Measurements from ENCODE around the gene ABCG1.
"Not testable (repeated sequence)": the region's sequence is repeated elsewhere in the genome, so short reads cannot be mapped to it uniquely, and the experiment has no call there.

Gene ABCG1

DNA sequence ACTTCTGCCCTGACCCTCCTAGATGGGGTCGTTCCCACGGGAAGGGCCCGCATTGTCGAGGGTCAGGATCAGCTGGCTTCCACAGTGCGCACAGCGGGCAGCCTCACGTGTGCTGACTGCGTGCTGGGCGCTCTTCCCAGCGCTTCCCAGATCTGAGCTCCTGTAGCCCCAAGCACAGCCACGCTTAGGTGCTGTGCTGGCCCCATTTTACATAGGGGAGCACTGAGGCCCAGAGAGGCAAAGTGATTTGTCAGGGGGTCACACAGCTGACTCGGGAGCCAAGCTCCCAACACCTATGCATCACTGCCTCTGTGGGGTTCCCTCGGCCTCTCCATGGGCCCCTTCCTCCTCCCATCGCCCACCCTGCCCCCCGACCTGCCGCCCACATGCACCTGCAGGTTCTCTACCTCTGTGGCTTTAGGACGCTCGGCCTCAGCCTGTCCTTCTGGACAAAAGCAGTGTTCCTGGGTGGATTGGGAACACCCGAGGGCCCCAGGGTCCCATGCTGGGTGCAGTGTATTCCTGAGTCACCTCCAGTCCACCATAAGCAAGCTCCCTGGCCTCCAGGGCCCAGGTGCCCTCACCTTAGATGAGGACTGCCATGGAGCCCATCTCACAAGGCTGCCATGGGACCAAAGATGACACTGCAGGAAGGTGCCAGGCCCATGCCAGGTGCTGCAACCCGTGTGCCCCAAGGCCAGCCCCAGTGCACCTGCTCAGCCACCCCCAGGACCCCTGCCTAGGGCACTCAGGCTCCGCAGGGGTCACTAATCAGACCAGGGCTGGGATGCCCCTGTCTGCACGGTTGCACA, 73.0 kb downstream of the ABCG1 start:
- no peak for DNase-seq (ENCODE audit: low spot score)

DNA sequence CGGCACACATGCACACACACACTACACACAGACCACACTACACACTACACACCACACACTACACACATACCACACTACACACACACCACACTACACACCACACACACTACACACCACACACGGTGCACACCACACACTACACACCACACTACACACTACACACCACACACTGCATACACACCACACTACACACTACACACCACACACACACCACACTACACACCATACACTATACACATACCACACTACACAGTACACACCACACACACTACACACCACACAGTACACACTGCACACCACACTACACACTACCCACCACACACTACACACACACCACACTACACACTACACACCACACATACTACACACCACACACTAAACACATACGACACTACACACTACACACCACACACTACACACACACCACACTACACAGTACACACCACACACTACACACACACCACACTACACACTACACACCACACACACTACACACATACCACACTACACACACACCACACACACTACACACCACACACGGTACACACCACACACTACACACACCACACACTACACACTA, 73.7 kb downstream of the ABCG1 start:
- not testable (repeated sequence) for DNase-seq (ENCODE audit: low spot score)

DNA sequence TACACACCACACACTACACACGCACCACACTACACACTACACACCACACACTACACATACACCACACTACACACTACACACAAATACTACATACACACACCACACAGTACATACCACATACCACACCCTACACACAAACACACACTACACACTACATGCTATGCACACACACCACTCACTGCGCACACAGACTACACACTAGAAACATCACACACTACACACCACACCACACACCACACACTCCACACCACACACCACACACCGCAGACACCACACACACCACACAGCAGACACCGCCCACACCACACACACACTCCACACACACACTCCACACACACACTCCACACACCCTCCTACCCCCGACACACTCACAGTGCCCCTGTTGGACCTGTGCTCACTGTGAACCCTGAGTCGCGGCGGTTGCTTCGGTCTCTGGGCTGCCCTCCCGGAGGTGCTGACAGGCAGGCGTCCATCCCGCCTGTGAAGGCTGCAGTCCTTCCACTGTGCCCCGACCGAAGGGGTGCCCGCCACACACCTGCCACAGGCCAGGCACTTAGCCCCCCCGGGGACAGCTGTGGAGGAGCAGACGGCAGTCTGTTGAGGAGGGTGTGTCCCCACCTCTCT, 74.8 kb downstream of the ABCG1 start:
- no peak for DNase-seq (ENCODE audit: low spot score)

DNA sequence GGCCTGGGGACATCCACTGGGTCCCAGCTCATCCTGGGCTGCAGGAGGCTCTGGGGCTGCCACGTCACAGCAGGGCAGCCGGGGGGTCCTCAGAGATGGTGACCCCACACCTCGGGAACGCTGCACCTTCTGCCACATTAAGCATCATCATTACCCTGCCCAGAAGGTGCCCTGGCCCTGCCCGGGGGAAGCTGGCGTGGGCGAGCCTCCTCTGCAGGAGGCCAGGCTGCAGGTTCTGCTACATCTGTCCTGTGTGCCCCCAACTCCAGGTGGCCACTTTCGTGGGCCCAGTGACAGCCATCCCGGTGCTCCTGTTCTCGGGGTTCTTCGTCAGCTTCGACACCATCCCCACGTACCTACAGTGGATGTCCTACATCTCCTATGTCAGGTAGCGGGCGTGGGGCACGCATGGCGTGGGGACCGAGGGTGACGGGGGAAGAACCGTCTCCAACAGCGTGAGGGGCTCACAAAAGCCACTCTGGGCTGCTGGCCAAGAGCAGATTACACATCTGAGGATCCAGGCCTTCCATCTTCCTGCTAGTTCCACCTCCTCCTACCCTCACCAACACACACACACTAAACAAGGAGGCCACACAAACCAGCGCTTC, 75.4 kb downstream of the ABCG1 start:
- no peak for DNase-seq (ENCODE audit: low spot score)

DNA sequence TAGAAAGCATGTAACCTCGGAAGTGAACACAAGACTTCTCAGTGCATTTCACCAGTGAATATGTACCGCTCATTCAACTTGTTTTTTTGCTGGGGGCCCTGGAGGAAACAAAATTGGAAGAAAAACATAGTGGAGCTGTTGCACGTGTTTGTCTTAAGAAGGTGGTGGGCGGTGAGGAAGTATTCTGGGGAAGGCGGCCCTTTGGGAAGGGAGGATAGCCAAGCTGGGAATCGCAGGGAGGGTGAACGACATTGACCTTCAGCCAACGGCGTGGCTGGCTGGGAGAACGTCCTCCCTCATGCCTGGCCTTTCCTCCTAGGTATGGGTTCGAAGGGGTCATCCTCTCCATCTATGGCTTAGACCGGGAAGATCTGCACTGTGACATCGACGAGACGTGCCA, 76.9 kb downstream of the ABCG1 start:
- no peak for DNase-seq (ENCODE audit: low spot score)

DNA sequence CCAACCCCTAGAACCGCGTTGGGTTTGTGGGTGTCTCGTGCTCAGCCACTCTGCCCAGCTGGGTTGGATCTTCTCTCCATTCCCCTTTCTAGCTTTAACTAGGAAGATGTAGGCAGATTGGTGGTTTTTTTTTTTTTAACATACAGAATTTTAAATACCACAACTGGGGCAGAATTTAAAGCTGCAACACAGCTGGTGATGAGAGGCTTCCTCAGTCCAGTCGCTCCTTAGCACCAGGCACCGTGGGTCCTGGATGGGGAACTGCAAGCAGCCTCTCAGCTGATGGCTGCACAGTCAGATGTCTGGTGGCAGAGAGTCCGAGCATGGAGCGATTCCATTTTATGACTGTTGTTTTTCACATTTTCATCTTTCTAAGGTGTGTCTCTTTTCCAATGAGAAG, 77.6 kb downstream of the ABCG1 start:
- DNase-seq (ENCODE audit: low spot score), result no peak

DNA sequence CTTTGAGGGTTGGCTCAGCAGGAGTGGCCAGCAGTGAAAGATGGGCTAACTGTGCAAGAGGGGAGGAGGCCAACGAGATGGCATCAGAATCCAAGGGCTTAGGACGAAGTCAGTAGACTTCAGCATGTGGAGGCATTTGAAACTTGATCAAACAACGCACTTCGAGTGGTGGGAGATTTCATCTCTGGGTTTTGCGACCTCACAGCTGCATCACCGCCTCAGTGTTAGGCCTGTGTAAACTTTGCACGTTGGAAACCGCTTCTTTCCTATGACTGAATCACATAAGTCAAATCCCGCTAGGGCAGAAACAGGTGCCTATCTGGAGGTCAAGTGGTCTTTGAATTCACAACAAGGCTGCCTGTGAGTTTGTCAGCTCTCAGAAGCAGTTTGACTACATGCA, 78.4 kb downstream of the ABCG1 start:
- no peak for DNase-seq (ENCODE audit: low spot score)

DNA sequence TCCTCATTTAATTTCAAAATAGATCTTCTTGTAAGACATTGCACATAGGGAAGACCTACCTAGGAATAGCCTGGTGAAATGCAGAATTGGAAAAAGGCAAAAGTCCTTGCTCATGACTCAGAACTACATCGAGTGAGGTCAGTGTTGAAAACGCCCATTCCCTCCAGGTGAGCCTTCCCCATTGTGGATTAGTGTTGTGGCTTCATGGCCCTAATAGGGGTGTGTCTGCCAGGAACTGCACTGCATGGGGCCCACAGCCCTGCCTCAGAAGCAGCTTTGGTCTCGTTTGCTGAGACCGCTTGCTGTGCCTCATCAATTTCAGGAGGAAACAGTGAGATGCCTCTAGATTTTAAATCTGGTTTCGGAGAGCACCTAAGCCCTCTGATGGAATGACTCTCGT, 79.3 kb downstream of the ABCG1 start:
- no peak for DNase-seq (ENCODE audit: low spot score)

DNA sequence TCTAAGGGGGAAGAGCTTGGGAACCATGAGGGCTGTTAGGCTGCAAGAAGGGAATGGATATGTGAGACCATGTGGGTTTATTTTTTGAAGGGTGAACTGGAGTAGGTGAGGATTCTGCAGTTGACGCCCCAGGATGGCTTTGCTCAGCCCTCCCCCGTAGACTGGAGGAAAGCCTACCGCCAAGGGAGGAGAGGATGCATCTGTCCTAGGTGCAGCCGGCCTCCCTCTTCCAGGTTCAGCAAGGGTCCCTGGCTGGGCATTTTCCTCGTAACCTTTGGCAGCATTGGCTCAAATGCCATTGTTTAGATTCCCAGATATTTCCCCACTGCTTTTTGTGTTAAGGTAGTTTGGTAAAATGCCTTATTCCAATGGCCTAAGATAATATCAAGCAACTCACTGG, 79.7 kb downstream of the ABCG1 start:
- no peak for DNase-seq (ENCODE audit: low spot score)

DNA sequence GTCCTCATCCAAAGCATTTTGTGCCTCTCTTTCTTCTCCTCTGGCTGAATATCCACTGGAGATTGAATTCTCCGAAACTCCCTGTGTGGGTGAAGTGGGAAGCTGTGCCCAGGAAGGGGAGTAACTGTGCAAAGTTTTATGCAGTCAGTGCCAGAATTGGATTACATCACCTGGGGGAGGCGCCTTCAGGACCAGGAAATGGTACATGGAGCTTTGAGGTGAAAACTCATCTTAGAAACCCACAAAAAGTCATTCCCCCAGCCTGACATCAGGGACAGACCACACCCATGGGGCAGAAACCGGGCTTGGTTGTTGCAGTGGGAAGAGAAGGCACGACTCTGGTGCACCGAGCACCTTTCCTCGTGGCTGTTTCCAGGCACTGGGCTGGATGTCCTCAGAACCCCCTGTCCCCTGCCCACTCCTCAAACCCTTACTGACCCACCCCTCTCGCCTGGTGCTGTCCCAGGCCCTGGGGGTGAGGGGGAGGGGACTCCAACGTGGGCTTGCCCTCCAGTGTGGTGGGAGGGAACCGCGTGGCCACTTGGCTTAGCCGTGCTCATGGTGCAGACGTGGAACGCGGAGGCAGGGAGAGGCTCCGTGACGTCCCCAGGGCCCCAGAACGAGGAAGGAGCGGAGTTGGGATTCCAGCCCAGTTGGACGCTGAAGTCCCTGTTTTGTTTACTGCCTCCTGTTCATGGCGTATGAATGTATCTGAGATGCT, 80.5 kb downstream of the ABCG1 start:
- DNase-seq (ENCODE audit: low spot score), result no peak

DNA sequence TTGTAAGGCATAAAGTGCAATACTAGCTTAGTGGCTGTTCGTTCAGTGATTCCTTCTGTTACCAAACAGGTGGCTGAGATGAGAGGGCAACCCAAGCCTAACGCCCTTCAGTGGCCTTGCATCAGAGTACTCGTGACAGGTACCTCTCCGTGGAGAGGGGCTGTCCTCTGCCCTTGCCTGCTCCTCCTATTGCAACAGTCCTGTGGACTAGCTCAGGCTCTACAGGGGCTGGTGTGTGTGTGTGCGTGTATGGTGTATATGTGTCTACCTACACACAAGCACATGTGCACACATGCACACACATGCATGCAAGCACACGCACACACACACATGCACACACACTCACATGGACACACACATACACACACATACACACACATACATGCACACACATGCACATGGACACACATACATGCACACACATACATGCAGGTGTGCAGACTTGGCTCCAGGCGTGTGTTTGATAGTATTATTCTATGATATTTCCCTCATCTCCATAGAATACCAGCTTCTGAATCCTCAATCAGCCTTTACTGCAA, 81.2 kb downstream of the ABCG1 start:
- DNase-seq (ENCODE audit: low spot score), result no peak

DNA sequence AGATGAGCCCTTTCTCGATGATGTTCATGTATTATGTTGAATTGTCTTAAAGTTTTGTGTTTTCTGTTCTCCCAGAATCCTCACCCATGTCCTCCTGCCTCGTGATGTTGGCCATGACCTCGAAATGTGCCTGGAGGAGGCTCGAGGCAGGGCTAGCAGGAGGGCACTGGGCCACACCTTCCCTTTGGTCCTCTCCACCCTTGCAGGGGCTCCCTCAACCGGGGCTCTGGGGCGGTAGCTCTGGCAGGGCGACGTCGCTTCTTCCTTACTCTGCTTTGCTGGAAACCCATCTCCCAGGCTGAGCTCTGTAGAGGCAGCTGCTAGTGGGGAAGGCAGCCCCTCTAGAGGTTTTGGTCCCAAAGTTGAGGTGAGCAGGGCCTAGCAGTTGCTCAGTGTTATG, 82.0 kb downstream of the ABCG1 start:
- no peak for DNase-seq (ENCODE audit: low spot score)

DNA sequence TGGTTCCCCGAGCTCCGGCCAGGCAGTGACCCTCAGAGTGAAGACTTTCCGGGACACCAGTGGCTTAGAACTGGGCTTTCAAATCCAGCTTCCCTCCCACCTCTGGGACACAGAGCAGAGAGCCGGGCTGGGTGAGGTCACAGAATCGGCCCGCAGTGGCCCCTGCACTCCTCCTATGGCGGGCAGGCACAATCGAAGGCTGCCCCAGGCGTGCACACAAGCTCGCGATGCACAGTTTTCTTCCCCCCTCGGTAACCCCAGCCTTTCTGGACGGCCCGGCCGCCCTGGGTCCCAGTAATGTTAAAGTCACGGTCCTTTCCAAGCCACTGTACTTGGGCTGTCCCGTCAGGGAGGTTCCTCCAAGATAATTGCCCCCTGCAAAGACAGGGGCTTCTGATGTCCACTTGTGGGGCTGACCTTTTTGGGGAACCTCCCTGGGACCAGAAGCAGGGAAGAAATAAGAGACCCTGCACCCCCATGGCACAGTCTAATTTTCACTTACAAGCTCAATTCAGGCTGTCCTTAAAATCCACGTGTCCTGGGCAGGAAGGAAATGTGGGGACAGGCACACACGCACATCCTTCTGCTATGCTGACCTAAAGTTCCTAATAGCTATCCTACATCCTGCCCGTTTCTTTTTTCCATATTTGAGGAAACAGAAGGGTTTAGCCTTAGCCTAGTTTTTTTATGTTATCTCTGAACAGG, 82.6 kb downstream of the ABCG1 start:
- no peak for DNase-seq (ENCODE audit: low spot score)

DNA sequence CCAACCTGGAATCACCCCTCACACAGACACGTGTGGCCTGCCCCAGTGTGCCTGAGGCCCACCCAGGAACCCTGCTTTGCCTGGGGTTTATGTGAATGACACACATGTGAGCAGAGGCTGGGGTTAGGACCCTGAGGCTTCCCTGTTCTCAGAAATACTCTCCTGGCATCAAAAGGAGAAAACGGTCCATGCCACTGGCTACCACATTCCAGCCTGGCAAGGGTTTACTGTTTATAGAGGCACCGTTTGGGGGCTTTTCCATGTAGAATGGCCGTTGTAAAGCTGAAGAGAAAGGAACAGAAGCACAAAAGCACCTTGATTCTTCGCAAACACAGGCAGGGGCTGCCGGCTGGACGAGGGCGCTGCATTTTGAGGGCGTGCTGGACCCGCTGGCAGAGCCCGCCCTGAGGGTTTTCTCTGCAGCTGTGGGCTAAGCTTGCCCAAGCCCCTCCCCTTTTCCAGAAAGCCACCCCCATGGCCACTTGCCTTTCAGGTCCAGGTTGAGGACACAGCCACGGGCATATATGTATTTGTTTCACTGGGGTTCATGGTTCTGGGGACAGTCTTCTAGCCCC, 83.2 kb downstream of the ABCG1 start:
- DNase-seq (ENCODE audit: low spot score), result no peak

DNA sequence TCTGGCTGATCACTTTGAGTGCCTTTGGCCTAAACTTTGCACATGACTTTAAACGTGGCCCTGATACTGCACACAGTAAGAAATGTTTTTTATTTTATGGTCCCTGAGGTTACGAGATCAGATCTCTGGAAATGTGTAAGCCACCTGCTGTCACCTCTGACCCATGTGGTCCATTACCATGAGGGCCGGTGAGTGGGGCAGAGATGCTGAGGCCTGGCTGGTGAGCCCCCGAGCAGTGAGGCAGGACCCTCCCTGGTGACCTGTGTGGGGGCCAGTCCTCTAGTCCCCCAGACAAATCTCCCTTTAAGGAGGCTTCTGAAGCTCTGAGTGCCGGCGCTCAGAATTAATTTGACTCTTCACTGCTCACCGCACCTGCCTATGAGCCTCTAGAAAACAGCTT, 83.9 kb downstream of the ABCG1 start:
- no peak for DNase-seq (ENCODE audit: low spot score)

DNA sequence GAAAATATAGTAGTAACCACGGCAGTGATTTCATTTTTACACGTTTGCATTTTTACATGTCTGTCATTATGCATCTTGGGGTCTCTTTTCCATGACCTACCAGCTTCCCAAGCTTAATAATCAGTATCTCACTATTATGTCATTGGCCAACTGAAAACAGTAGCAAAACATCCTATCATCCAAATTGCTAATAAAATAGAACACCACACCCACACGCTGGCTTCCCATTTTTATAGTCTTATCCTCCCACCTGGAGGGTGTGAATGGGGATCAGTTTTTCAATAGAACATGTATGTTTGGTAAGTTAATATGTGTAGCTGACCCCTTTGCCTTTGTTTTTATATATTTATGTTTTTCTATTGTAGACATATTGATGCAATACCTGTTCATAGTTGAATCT, 84.5 kb downstream of the ABCG1 start:
- DNase-seq (ENCODE audit: low spot score), result no peak

DNA sequence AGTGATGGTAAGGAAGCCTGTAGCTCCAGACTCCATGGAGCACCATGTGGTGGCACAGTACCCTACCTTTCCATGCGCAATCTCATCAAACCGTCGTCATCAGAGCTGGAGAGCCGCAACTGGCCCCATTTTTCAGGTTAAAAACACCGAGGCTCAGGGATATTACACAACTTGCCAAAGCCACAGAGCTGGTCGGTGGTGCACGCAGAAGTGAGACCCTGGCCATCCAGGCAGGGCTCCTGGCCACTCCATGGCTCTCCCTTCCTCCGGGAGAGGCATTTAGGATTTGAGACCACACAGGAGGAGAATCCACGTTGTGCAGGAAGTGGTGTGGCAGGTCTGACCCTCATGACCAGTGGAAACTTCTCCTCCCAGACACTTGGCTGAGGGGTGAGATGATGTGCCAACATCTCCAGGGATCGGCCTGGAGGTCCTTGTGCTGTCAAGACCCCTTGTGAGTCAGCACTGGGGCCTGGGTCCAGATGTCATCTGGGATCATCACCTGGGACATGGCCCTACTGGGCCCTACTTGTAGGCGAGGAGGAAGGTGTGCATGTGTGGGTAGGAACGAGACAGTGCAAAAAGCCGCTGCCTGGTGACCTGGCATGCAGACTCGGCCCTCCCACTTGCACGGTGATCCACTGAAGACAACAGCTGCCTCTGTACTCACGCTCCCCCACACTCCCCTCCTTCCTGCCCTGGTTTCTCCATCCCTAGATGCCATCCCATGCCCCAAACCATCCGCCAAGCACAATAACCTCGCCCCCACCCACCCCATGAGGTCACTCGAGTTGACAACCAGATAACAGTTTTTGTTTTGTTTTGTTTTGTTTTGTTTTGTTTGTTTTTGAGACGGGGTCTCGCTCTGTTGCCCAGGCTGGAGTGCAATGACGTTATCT, 85.9 kb downstream of the ABCG1 start:
- DNase-seq (ENCODE audit: low spot score), result no peak

DNA sequence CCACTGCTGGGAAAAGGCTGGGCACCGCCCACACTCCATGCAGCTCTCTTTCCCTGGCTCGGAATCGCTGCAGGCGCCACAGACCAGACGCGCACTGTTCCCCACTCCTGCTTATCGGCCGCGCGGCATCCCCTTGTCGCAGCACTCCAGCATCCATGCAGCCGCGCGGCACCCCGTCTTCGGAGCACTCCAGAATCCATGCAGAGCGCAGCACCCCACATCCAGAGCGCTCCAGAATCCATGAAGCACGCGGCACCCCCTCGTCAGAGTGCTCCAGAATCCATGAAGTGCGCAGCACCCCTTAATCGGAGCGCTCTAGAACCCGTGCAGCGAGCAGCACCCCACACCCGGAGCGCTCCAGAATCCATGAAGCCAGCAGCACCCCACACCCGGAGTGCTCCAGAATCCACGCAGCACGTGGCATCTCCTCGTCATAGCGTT, 86.8 kb downstream of the ABCG1 start:
- no peak for DNase-seq (ENCODE audit: low spot score)

DNA sequence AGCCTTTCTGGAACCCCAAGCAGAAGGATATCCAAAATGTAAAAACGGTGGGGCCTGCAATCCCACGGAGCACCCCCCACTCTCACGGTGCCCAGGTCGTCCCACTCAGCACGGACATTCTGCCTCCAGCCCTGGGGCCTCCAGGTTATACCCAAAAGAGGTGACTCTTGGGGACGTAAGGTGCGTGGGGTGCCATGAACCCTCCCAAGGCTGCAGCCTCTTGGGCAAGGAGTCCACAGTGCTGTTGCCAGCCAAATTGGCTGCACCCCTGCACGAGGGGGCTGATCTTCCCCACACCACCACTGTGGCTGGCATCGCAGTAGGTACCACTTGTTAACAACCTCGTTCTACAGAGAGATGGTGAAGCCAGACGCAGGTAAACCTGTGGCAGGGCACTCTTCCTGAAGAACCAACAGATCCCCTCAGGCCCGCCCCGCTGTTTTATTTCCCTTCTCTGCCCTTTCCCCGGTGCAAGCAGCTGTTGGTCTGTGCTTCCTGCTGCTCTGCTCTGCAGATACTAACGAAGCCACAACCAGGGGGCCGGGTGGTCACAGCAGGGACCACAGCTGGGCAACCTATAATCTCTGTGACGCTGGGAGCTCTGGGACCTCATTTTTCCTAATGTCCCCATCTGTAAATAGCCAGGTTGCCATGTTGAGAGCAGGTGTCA, 87.6 kb downstream of the ABCG1 start:
- no peak for DNase-seq (ENCODE audit: low spot score)

DNA sequence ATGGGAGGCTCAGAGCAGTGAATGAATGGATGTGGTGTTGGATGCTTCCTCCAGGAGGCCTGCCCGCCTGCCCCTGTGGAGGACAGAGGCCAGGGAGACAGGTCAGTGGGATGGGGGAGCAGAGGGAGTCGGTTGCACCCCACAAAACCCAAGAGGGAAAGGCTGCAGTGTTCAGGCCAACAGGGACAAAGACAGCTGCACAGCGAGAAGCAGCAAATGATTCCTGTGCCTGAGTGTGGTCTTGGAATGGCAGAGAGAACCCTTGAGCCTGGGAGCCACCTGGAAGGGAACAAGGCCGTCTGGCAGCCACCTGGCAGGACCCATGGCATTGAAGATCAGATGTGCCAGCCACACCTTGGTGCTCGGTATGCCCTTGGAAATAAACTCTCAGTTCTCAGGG, 88.2 kb downstream of the ABCG1 start:
- DNase-seq (ENCODE audit: low spot score), result no peak

All from hepatic stellate cell (primary cell).